Common myeloid progenitor, CD34-positive (primary cell): ENCODE results near the gene MARCHF6.
A peak's percentile ranks its signal among the peaks of the same experiment; 100 is the strongest.
"Not testable (repeated sequence)": the region's sequence is repeated elsewhere in the genome, so short reads cannot be mapped to it uniquely, and the experiment has no call there.

Experiments used
- CTCF ChIA-PET: fragments of 350-600 bp; sonication (Branson Sonifier 250); formaldehyde crosslinking; loops from one replicate; lab custom pipeline; 2021; ENCODE audit warnings: antibody characterized with exemption; lab: Charles Lee
- POLR2A ChIA-PET: fragments of 350-600 bp; sonication (Branson Sonifier 250); formaldehyde crosslinking; loops from one replicate; lab custom pipeline; 2021; ENCODE audit warnings: antibody characterized with exemption; lab: Charles Lee
- DNase-seq, 3 donors: peaks; one replicate each; pipeline versions ENCODE4 v3.0.0 to v3.0.0-alpha.2; 2013
- H3K27ac ChIP-seq, 2 experiments: 1 replicate in 1 of 2; 2 replicates in 1 of 2; pipeline ENCODE4 v1.7.0; 2013; ENCODE audit warnings: inconsistent platforms in 2 of 2, low read length in 2 of 2, mild to moderate bottlenecking in 2 of 2, low read depth in 1 of 2, moderate library complexity in 1 of 2; ENCODE audit not compliant: severe bottlenecking in 2 of 2, insufficient read depth in 1 of 2, poor library complexity in 1 of 2
- H3K27me3 ChIP-seq, 5 experiments: replicated peaks in 2 of 5; 1 replicate in 3 of 5; 2 replicates in 2 of 5; pipeline versions ENCODE4 v1.6.1 to v1.7.0; 2013; ENCODE audit warnings: low read length in 4 of 5, mild to moderate bottlenecking in 2 of 5, moderate library complexity in 2 of 5, inconsistent platforms in 1 of 5; ENCODE audit not compliant: insufficient read depth in 5 of 5, control insufficient read depth in 4 of 5
- H3K36me3 ChIP-seq, 4 experiments: 1 replicate in 2 of 4; 2 replicates in 2 of 4; pipeline versions ENCODE4 v1.6.1 to v1.7.0; 2013; ENCODE audit warnings: low read length in 3 of 4, control low read depth in 1 of 4, mild to moderate bottlenecking in 1 of 4; ENCODE audit not compliant: control insufficient read depth in 4 of 4, insufficient read depth in 4 of 4
- H3K4me1 ChIP-seq, 4 experiments: 1 replicate in 3 of 4; 2 replicates in 1 of 4; pipeline versions ENCODE4 v1.6.1 to v1.7.1; 2013; ENCODE audit warnings: low read length in 3 of 4, mild to moderate bottlenecking in 3 of 4, control low read depth in 1 of 4, inconsistent platforms in 1 of 4, moderate library complexity in 1 of 4; ENCODE audit not compliant: control insufficient read depth in 4 of 4, insufficient read depth in 4 of 4; ENCODE audit errors: control extremely low read depth in 1 of 4
- H3K4me3 ChIP-seq, 7 experiments: 1 replicate in 4 of 7; 2 replicates in 3 of 7; pipeline versions ENCODE4 v1.5.1 to v1.7.0; 2013; ENCODE audit warnings: mild to moderate bottlenecking in 7 of 7, low read length in 6 of 7, moderate library complexity in 6 of 7, inconsistent platforms in 2 of 7, low read depth in 2 of 7, control low read depth in 1 of 7; ENCODE audit not compliant: insufficient read depth in 4 of 7, control insufficient read depth in 1 of 7; ENCODE audit errors: extremely low read depth in 1 of 7
- H3K9me3 ChIP-seq, 5 experiments: 1 replicate in 4 of 5; 2 replicates in 1 of 5; pipeline versions ENCODE4 v1.6.1 to v1.7.1; 2013; ENCODE audit warnings: low read length in 4 of 5, mild to moderate bottlenecking in 2 of 5, inconsistent platforms in 1 of 5, low read depth in 1 of 5, moderate library complexity in 1 of 5; ENCODE audit not compliant: control insufficient read depth in 4 of 5, insufficient read depth in 2 of 5; ENCODE audit errors: control extremely low read depth in 1 of 5
- WGBS: methylation state at CpG from one replicate; pipeline ENCODE4 v1.1.5; 2013; ENCODE audit not compliant: insufficient coverage; 5-methylcytosine and 5-hydroxymethylcytosine counted together

MARCHF6 gene

DNA sequence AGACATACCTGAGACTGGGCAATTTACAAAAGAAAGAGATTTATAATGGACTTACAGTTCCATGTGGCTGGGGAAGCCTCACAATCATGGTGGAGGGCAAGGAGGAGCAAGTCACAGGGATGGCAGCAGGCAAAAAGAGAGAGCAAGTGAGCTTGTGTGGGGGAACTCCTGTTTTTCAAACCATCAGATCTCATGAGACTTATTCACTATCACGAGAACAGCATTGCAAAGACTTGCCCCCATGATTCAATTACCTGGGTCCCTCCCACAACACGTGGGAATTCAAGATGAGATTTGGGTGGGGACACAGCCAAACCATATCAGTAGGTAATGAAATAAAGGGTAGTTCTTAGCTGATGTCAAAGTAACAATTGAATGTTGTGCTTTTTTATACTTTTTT, 17.9 kb downstream of the MARCHF6 start:
- not testable (repeated sequence) for H3K9me3 ChIP-seq, DNase-seq, H3K27ac ChIP-seq, H3K27me3 ChIP-seq, H3K4me3 ChIP-seq
- CTCF ChIA-PET: interaction anchor here (0.6 to 2.0 kb wide), 7 partner anchors 13 to 93 kb away, joined by 3 to 9 read pairs (median 4); no protein-coding TSS in a partner anchor
- peaks cover 0 to 17% (median under 1%) of the 10 kb centered on the region in 4 experiments for H3K36me3 ChIP-seq
- POLR2A ChIA-PET: interaction anchor here (1.2 kb wide), 1 partner anchor 18 kb away, joined by 3 read pairs; the partner anchor contains the start of gene MARCHF6
- peaks cover 0 to 17% (median 8%) of the 10 kb centered on the region in 4 experiments for H3K4me1 ChIP-seq
- 100% methylated on average over 1 of the region's 2 CpGs for WGBS

DNA sequence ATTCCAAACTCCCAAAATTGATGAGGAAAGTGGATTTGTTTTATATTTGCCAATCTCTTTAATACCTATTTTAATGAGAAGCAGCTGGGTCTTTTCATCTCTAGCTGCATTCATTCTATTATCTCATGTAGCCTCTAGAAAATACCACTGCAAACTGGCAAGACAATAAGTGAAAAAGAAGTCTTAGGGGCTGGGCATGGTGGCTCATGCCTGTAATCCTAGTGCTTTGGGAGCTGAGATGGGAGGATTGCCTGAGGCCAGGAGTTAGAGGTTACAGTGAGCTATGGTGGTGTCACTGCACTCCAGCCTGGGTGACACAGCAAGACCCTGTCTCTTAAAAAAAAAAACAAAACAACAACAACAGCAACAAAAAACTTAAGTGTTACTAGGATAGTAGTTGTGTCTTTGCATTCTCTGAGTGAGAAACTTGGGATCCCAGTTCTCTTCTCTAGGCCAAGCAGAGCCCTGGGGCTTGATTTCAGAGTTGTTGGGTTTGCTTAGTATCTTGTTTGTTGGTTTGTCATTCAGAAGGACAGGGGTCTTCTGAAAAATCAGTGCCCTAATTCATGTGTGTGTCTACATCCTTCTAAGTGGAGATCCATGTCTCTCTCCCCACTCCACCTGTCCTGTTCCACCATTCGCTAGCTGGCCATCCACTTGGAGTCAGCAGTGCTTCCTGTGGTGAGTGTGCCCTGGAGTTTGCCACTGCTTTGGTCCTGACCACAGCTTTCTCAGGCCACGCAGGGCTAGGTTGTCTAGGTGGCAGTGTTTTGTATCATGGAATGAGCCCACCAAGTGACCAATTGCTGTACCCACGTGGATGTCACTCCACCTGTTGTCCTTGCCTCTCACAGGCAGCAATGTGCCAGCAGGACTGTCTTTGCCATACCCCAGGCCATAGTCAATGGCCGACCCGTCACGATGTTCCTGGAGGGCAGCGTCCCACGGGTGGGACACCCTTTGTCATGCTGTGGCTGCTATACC, 19.5 kb downstream of the MARCHF6 start:
- 100% methylated on average over 8 of the region's 8 CpGs for WGBS
- CTCF ChIA-PET: no interaction called here
- no peak for DNase-seq
- no peaks in the 10 kb centered on the region for H3K27me3 ChIP-seq
- peaks cover 0 to 17% (median 9%) of the 10 kb centered on the region in 4 experiments for H3K4me1 ChIP-seq
- no peaks in the 10 kb centered on the region for H3K9me3 ChIP-seq
- H3K36me3 ChIP-seq: peaks cover 0 to 20% (median 3%) of the 10 kb centered on the region in 4 experiments
- no peak overlapping the region for H3K27ac ChIP-seq
- H3K4me3 ChIP-seq: no peak overlapping the region
- POLR2A ChIA-PET: no interaction called here

DNA sequence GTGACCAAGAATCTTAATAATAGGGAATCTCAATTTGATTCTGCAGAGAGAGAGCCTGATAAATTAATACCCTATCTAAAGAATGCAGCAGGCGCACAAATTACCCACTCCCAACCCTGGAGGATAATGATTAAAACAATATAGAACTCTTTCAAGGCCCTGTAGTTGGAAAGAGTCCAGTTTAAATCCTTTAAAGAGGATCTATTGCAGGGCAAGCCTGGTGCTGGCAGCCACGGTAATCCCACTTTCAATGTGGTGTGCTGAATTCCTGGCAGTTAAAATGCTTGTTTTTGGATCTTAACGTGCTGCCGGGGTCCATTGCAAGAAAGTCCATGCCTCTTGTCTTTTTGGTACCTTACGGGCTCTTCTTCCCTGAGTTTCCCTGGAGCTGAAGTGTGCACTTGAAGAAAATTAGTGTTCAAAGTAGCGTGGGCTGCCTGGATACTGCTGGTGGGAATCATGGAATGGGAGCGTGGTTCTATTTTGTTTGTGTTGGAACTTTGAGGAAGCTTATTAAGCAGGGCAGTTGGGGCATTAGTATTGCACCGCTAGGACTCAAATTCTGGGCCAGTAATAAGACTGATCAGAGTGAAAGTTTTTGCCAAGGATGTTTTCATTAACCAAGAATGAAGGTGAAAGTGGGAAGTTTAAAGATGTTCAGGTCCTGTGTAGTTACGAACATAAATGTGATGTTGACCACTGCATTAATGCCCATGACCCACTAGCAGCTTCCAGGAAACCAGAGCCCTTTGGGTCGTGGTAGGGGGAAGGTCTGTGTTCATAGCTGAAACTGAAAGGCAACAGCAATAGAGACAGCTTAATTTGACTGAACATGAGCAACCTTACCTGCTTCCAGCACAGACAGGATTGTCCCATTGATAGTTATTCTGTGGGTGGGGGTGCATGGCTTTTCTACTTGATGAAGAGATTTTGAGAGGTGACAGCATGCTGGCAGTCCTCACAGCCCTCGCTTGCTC, 20.8 kb downstream of the MARCHF6 start:
- no peak overlapping the region for H3K4me3 ChIP-seq
- CTCF ChIA-PET: interaction anchor here (0.8 to 3.5 kb wide), 4 partner anchors 8 to 60 kb away, joined by 3 to 10 read pairs (median 4); no protein-coding TSS in a partner anchor
- DNase-seq: no peak

DNA sequence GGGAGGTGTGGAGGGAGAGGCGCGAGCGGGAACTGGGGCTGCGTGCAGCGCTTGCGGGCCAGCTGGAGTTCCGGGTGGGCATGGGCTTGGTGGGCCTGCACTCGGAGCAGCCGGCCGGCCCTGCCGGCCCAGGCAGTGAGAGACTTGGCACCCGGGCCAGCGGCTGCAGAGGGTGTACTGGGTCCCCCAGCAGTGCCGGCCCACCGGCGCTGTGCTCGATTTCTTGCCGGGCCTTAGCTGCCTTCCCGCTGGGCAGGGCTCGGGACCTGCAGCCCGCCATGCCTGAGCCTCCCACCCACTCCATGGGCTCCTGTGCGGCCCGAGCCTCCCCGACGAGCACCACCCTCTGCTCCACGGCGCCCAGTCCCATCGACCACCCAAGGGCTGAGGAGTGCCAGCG, 21.7 kb downstream of the MARCHF6 start:
- not testable (repeated sequence) for H3K27ac ChIP-seq, H3K4me3 ChIP-seq, DNase-seq, H3K27me3 ChIP-seq, H3K9me3 ChIP-seq
- ChIA-PET CTCF (interaction anchor here (3.5 kb wide), 1 partner anchor 8 kb away, joined by 10 read pairs; no protein-coding TSS in a partner anchor), POLR2A (interaction anchor here (0.6 kb wide), 1 partner anchor 56 kb away, joined by 3 read pairs; no protein-coding TSS in a partner anchor)
- Histone ChIP-seq H3K4me1 (peaks cover 0 to 12% (median 7%) of the 10 kb centered on the region in 4 experiments), H3K36me3 (peaks cover 0 to 15% (median 5%) of the 10 kb centered on the region in 4 experiments)
- 100% methylated on average over 4 of the region's 29 CpGs for WGBS

More for the DNA sequence above, 20.8 kb downstream of the MARCHF6 start:
- peaks cover 0 to 12% (median 7%) of the 10 kb centered on the region in 4 experiments for H3K4me1 ChIP-seq
- no peaks in the 10 kb centered on the region for H3K9me3 ChIP-seq
- no peak overlapping the region for H3K27ac ChIP-seq
- H3K36me3 ChIP-seq: peaks cover 0 to 15% (median 5%) of the 10 kb centered on the region in 4 experiments
- POLR2A ChIA-PET: no interaction called here
- WGBS: 97% methylated on average over 8 of the region's 11 CpGs
- H3K27me3 ChIP-seq: no peaks in the 10 kb centered on the region

GRCh38 chr5:10376544-10376943, 23.0 kb downstream of the MARCHF6 start:
- no peak for DNase-seq
- POLR2A ChIA-PET: no interaction called here
- no peak overlapping the region for H3K4me3 ChIP-seq
- H3K36me3 ChIP-seq: peaks cover 3 to 15% (median 8%) of the 10 kb centered on the region in 4 experiments
- H3K27ac ChIP-seq: no peak overlapping the region
- H3K9me3 ChIP-seq: no peaks in the 10 kb centered on the region
- no peaks in the 10 kb centered on the region for H3K27me3 ChIP-seq
- WGBS: over 99% methylated on average over 8 of the region's 11 CpGs
- H3K4me1 ChIP-seq: peaks cover 0 to 12% (median 7%) of the 10 kb centered on the region in 4 experiments
- CTCF ChIA-PET: interaction anchor here (1.3 to 3.5 kb wide), 4 partner anchors 10 to 93 kb away, joined by 3 to 10 read pairs (median 4); no protein-coding TSS in a partner anchor

DNA sequence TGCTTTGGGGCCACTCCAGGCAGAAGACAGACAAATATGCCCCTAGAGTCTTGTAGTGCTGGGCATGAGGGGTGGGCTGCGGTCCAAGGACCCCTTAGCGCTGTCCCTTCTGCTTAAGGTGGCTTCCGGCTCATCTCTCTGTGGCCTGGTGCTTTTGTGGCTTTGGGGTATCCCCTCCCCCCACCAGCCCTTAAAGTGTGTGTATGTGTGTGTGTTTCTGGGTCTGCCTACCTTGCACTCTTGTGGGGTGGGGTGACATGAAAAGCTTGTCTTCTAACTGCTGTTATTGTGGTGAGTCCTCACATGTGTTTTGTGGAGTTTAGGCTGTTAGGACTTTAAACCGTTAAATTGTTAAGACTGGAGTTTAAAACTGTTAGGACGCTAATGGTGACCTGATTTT, 23.6 kb downstream of the MARCHF6 start:
- H3K27ac ChIP-seq: no peak overlapping the region
- H3K4me3 ChIP-seq: no peak overlapping the region
- no peaks in the 10 kb centered on the region for H3K27me3 ChIP-seq
- DNase-seq: peak in 2 of 3 donors; percentile 28 to 40
- WGBS: 92% methylated on average over 2 of the region's 5 CpGs
- peaks cover 0 to 12% (median 7%) of the 10 kb centered on the region in 4 experiments for H3K4me1 ChIP-seq
- ChIA-PET POLR2A (no interaction called here), CTCF (interaction anchor here (1.3 to 3.5 kb wide), 4 partner anchors 10 to 93 kb away, joined by 3 to 10 read pairs (median 4); no protein-coding TSS in a partner anchor)
- no peaks in the 10 kb centered on the region for H3K9me3 ChIP-seq
- peaks cover 3 to 20% (median 13%) of the 10 kb centered on the region in 4 experiments for H3K36me3 ChIP-seq
